Natural killer cell (primary cell): ENCODE results near the gene UBAP1. TPM values are rescaled to one million over a fixed set of nuclear protein-coding genes. Genes with fewer than 3 reads are reported as not detected.

Source experiments
- ATAC-seq, 3 donors: fragments of 150-1000 bp in 2 of 3; fragments of 200-7000 bp in 1 of 3; cut with Tn5 transposase; 1 replicate in 1 of 3; 2 replicates in 2 of 3; pipeline ENCODE4 v1.10.0; 2021; ENCODE audit warnings: mild to moderate bottlenecking in 2 of 3, moderate library complexity in 2 of 3
- DNase-seq, 2 donors: peaks; one replicate each; pipeline versions ENCODE4 v3.0.0 to v3.0.0-alpha.2; 2013 to 2021; ENCODE audit warnings: mixed read lengths in 1 of 2
- H3K27ac ChIP-seq: one replicate; pipeline ENCODE4 v1.5.1; 2013; ENCODE audit warnings: mild to moderate bottlenecking, low read length
- H3K27me3 ChIP-seq: one replicate; pipeline ENCODE4 v1.6.1; 2013; ENCODE audit warnings: low read length; ENCODE audit not compliant: control insufficient read depth, insufficient read depth
- H3K36me3 ChIP-seq: one replicate; pipeline ENCODE4 v1.6.1; 2013; ENCODE audit warnings: low read length; ENCODE audit not compliant: control insufficient read depth, insufficient read depth
- H3K4me1 ChIP-seq: one replicate; pipeline ENCODE4 v1.6.1; 2013; ENCODE audit warnings: low read length; ENCODE audit not compliant: control insufficient read depth, insufficient read depth
- H3K4me3 ChIP-seq: one replicate; pipeline ENCODE4 v1.5.1; 2013; ENCODE audit warnings: low read length
- H3K9me3 ChIP-seq: one replicate; pipeline ENCODE4 v1.6.1; 2013; ENCODE audit warnings: low read length; ENCODE audit not compliant: control insufficient read depth, insufficient read depth
- H3K27ac Mint-ChIP-seq, 2 donors: one replicate each; pipeline ENCODE4 v1.8.0; 2022; ENCODE audit warnings: mild to moderate bottlenecking in 2 of 2, mixed read lengths in 2 of 2, moderate library complexity in 1 of 2
- H3K27me3 Mint-ChIP-seq, 2 donors: one replicate each; pipeline ENCODE4 v1.8.0; 2022; ENCODE audit warnings: low read depth in 2 of 2, mixed read lengths in 2 of 2
- H3K36me3 Mint-ChIP-seq: one replicate; pipeline ENCODE4 v1.8.0; 2022; ENCODE audit warnings: mixed read lengths
- H3K4me1 Mint-ChIP-seq, 2 donors: one replicate each; pipeline ENCODE4 v1.8.0; 2022; ENCODE audit warnings: mixed read lengths in 2 of 2
- H3K4me3 Mint-ChIP-seq: one replicate; pipeline ENCODE4 v1.8.0; 2022; ENCODE audit warnings: mild to moderate bottlenecking, moderate library complexity, mixed read lengths
- H3K9me3 Mint-ChIP-seq, 2 donors: one replicate each; pipeline ENCODE4 v1.8.0; 2022; ENCODE audit warnings: mixed read lengths in 2 of 2
- CTCF ChIP-seq: fragments of 200-600 bp; IDR thresholded peaks from one replicate; pipeline ENCODE4 v1.8.0; 2022; ENCODE audit warnings: antibody characterized with exemption
- whole genome bisulfite sequencing: methylation state at CpG from one replicate; pipeline ENCODE4 v1.1.7; 2013; ENCODE audit warnings: missing lambda C conversion rate; ENCODE audit not compliant: insufficient coverage; 5-methylcytosine and 5-hydroxymethylcytosine counted together
- intact Hi-C: fragments of 100-400 bp; cut with micrococcal nuclease; formaldehyde crosslinking; loops from one replicate; pipeline ENCODE4 v1.14.2; 2022
- total RNA-seq, 4 donors: library from RNA; stranded (reverse); fragments of 120-200 nt in 1 of 4; gene quantifications; one replicate each; pipeline versions ENCODE4 v1.2.3 to v1.2.4, GENCODE V29; 2013 to 2022

Gene UBAP1
- total RNA-seq, 3 donors from 2014 or later (not counting 1 experiment from before 2014, with no cell fraction given), result 43.6 to 59.3 (median 49.7) TPM

- H3K27me3 Mint-ChIP-seq, result no peaks in the 10 kb centered on the region
- no peaks in the 10 kb centered on the region for H3K4me1 Mint-ChIP-seq
- H3K27ac Mint-ChIP-seq, result no peak overlapping the region
- Histone ChIP-seq H3K36me3 (peaks cover 18% of the 10 kb centered on the region), H3K4me3 (no peak overlapping the region), H3K4me1 (peaks cover 6% of the 10 kb centered on the region), H3K27ac (no peak overlapping the region), H3K27me3 (no peaks in the 10 kb centered on the region), H3K9me3 (no peaks in the 10 kb centered on the region)
- no peak for ATAC-seq
- DNase-seq, result no peak
- H3K36me3 Mint-ChIP-seq, result no peaks in the 10 kb centered on the region
- TF ChIP-seq CTCF, result no peak
- no peak overlapping the region for H3K4me3 Mint-ChIP-seq
- intact Hi-C loops, result no loop called here
- WGBS, result 94% methylated on average over 10 of the region's 10 CpGs
- H3K9me3 Mint-ChIP-seq, result no peaks in the 10 kb centered on the region
These were observed 76.4 kb downstream of the UBAP1 start for GRCh38 chr9:34254966-34255825.

GRCh38 chr9:34256104-34256503, 77.3 kb downstream of the UBAP1 start:
- no peaks in the 10 kb centered on the region for H3K9me3 Mint-ChIP-seq
- H3K4me3 Mint-ChIP-seq, result no peak overlapping the region
- H3K36me3 Mint-ChIP-seq, result no peaks in the 10 kb centered on the region
- peaks cover 6% of the 10 kb centered on the region for H3K4me1 ChIP-seq
- 91% methylated on average over 5 of the region's 6 CpGs for WGBS
- H3K36me3 ChIP-seq, result peaks cover 9% of the 10 kb centered on the region
- H3K4me3 ChIP-seq, result no peak overlapping the region
- H3K27me3 ChIP-seq, result no peaks in the 10 kb centered on the region
- intact Hi-C loops, result no loop called here
- H3K9me3 ChIP-seq, result no peaks in the 10 kb centered on the region
- no peak overlapping the region for H3K27ac ChIP-seq
- no peak for TF ChIP-seq CTCF
- DNase-seq (peak in 1 of 2 donors; percentile 40), ATAC-seq (no peak)
- no peak overlapping the region for H3K27ac Mint-ChIP-seq
- no peaks in the 10 kb centered on the region for H3K4me1 Mint-ChIP-seq
- no peaks in the 10 kb centered on the region for H3K27me3 Mint-ChIP-seq

- no peak overlapping the region for H3K27ac Mint-ChIP-seq
- Histone ChIP-seq H3K27me3 (no peaks in the 10 kb centered on the region), H3K4me1 (peaks cover 6% of the 10 kb centered on the region), H3K27ac (no peak overlapping the region), H3K4me3 (no peak overlapping the region), H3K9me3 (no peaks in the 10 kb centered on the region), H3K36me3 (peaks cover 2% of the 10 kb centered on the region)
- H3K4me1 Mint-ChIP-seq, result no peaks in the 10 kb centered on the region
- no peaks in the 10 kb centered on the region for H3K9me3 Mint-ChIP-seq
- 68% methylated on average over 11 of the region's 11 CpGs for WGBS
- H3K27me3 Mint-ChIP-seq, result no peaks in the 10 kb centered on the region
- no peaks in the 10 kb centered on the region for H3K36me3 Mint-ChIP-seq
- intact Hi-C loops, result no loop called here
- no peak for TF ChIP-seq CTCF
- H3K4me3 Mint-ChIP-seq, result no peak overlapping the region
- DNase-seq, result peak in 1 of 2 donors; percentile 38
- ATAC-seq, result no peak
These were observed 78.2 kb downstream of the UBAP1 start for GRCh38 chr9:34256987-34257585.
